Cortex of kidney (tissue), 1 donor: Measurements from ENCODE around the gene ADGRD1.

ENCODE experiments used
- DNase-seq: peaks from one replicate; lab custom pipeline; 2025; lab: John Stamatoyannopoulos, UW

The ADGRD1 gene

DNA sequence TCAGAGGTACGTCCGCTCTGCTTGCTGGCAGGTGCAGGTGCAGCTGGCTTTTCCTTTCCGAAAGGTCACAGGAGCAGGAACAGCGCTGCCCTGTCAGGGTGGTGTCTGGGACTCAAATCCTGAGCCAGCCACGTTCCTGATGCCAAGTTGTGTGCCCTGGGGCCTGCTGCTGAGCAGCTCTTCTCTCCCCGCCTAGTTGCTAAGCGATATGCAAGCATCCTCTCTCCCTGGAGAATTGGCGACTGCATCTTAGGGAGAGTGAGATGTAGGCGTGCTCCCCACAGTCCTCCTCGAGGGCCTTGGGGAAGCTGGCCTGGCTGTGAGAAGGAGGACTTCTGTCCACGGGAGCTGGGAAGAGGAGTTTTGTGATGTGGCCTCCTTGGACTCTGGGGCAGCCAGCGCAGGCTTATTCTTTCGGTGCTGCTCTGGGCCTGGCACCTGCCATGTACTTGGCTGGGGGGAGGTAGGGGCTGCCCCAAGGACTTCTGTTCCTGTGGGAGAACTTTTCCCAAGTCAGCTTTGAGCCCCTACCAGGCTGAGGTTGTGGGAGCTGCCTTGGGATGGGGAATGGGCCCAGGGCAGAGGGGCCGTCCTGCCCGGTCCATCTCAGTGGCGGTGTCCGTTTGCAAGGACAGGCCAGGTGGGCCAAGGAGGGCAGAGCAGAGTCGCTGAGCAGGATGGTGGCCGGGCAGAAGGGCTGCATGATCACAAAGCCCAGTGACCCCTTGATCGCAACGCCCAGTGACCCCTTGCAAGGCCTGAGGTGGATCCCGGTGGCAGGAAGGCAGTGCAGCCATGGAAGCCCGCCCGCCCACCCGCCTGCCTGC lies 183.5 kb downstream of the ADGRD1 start:
- DNase-seq: no peak

DNA sequence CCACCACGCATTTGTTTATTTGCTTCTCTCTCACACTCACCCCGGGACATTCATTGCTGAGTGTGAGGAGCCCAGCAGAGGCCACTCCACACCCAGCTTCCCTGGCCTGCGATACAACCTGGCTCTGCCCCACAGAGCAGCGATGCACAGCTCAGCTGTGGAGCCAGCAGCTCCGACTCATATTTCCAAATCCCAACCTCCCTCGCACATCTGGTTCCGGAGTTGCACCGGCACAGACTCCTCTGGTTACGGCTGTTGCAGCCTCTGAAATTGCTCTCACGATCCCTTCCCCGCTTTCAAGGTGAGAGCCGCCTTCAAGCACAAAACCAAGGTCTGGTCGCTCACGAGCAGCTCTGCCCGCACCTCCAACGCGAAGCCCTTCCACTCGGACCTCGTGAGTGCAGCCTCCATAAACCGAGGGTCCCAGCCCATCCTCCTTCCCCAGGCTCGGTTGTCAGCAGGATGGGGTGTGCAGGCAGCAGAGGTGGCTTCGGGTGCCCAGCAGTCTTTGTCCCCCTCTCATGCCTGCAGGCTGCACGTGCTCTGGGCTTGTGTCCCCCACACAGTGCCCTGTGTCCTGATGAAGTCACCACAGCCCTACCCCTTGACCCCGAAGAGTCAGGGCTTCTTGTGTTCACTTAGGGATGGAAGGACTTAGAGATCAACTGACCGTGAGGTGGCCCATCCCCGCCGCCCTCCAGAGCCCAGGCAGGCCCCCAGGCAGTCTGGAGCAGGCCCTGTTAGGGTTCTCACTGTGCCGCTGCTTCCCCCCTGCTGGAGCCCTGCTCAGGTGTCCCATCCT lies 184.3 kb downstream of the ADGRD1 start:
- DNase-seq: no peak

DNA sequence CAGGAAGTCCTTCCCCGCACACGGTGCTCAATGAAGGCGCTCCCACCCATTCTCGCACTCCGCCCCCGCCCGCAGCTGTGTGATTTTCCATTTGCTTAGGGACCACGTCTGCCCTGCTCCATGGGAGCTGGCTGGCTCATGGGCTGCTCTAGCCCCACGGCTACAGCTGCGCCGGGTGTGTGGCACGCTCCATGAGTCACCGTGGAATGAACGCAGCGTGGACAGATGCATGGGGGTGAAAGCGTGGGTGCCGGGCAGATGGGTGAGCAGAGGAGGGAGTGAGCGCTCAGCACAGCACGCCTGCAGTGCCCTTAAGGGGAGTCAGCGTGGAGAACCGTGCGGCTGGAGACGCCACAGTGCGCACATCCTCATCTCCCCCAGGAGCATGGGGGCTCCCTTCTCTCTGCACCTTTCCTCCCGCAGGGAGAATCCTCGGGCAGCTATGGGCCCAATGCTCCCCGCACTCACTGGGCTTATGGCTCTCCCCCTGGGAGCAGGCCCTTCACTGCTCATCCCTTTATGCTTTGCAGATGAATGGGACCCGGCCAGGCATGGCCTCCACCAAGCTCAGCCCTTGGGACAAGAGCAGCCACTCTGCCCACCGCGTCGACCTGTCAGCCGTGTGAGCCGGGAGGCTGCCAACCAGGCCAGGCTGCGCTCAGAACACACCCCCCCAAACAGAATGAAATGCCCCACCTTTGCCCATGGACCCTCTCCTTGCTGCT lies 185.1 kb downstream of the ADGRD1 start:
- DNase-seq: no peak

DNA sequence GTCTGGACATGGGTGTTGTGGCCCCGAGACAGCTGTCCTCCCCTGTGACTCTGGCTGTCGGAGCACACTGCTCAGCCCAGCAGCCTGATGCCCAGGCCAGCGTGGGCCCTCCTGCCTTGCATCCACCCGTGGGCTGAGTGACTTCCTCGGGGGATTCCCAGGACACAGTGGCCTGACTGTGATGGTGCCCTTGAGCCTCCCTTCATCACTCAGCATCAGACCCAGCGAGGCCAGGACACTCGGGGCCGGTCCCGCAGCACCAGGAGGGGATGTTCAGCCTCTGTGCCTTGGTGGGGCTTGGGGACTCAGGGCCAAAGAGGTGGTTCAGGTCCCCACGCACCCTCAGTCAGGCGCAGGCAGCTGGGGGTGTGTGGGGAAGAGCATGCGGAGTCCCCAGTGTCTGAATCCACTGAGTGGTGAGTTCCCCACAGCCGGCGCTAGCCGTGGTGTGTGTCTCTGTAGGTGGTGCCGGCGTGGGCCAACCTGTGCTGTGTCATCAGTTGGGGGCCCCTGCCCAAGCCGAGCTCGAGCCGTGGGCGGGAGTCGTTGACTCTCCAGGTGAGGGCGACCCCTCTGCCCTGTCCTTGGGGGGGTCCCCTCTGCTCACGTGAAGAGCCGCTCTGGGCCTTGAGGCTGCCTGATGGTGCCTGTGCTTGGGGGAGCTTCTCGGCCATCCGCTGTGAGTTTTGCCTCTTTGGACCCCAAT lies 185.8 kb downstream of the ADGRD1 start:
- no peak for DNase-seq

- no peak for DNase-seq
Measured at GRCh38 chr12:131140069-131140435, 186.3 kb downstream of the ADGRD1 start.

DNA sequence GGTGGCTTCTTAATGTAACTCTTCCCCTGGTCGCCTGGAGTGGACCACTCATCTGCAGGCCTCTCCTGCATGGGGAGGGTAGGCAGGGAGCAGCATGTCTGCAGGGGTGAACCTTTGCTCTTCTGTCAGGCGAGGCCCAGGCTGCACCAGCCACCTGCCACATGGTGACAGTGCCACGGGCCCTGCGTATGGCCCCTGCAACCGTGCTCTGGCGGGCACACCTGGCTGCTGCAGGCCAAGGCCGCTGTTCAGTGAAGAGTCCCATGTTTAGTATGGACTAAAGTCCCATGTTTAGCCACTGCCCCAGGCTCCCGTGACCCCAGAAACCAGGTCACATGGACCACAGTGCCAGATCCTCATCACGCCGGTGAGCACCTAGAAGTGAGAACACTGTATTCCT lies 187.0 kb downstream of the ADGRD1 start:
- no peak for DNase-seq

DNA sequence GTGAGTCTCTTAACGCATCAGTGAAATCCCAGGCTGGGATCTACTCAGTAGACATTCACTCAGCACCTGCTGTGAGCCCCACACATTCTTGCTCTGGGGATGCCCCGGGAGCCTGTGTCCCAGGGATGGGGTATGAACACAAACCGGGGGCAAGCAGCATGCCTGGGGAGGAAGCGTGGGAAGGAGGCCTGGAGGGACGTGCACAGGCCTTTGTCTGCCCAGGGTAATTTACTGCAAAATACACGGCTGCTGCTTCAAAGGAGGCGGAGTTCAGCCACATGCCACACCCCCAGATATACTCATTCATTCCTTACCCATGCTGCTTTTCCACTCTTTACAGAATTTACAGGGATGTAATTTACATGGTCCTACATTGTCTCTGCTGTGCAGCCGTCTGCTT lies 187.8 kb downstream of the ADGRD1 start:
- no peak for DNase-seq

- DNase-seq: no peak
Measured at GRCh38 chr12:131142891-131143657, 189.4 kb downstream of the ADGRD1 start.

- DNase-seq: no peak
Measured at GRCh38 chr12:131146173-131146675, 192.5 kb downstream of the ADGRD1 start.

GRCh38 chr12:131147293-131147692 lies 193.6 kb downstream of the ADGRD1 start:
- DNase-seq: no peak

- DNase-seq: no peak
Measured at GRCh38 chr12:131147894-131148293, 194.2 kb downstream of the ADGRD1 start.

GRCh38 chr12:131151558-131152345 lies 198.0 kb downstream of the ADGRD1 start:
- no peak for DNase-seq

GRCh38 chr12:131152587-131152986 lies 198.9 kb downstream of the ADGRD1 start:
- no peak for DNase-seq

DNA sequence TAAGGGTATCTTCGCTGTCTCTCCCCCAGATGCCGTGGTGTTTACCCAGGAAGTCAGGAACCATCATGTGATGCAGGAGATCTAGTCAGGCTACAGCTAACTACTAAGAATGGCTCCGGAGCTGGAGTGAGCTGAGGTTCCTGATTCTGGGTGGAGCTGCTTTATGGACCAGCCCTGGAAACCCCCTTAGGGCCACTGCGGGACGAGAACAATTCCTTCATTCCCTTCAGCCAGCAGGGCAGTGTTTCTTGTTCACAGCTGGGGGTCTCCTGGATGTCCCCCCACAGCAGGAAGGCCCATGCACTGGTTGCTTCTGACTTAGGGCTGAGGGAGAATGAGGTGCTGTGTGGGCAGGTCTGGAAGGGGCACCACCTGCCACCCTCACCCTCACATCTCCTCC lies 199.3 kb downstream of the ADGRD1 start:
- DNase-seq: no peak

- DNase-seq: no peak
Measured at GRCh38 chr12:131153956-131154355, 200.2 kb downstream of the ADGRD1 start.

GRCh38 chr12:131155131-131155530 lies 201.4 kb downstream of the ADGRD1 start:
- DNase-seq: no peak

- no peak for DNase-seq
Measured at GRCh38 chr12:131157743-131158142, 204.0 kb downstream of the ADGRD1 start.

GRCh38 chr12:131159660-131160059 lies 206.0 kb downstream of the ADGRD1 start:
- DNase-seq: no peak

DNA sequence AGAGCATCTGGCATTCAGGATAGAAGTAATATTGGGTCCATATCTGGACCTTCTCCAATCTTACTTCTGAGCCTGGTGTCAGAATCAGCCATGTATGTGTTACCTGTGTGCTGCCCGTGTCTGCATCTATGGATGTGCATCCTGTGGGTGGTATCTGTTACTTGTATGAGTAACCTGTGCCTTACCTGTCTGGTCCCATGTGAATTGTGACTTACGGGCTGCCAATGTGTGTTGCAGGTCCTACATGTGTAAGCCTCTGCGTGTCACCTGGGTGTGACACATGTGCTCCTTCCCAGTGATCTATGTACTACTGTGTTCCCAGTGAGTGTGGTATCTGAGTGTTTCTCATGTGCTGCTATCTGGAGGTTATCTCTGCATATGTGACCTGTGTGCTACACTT lies 208.4 kb downstream of the ADGRD1 start:
- no peak for DNase-seq

GRCh38 chr12:131163189-131163738 lies 209.6 kb downstream of the ADGRD1 start:
- no peak for DNase-seq
